ENCODE measurements around the gene TOR4A.

DNA sequence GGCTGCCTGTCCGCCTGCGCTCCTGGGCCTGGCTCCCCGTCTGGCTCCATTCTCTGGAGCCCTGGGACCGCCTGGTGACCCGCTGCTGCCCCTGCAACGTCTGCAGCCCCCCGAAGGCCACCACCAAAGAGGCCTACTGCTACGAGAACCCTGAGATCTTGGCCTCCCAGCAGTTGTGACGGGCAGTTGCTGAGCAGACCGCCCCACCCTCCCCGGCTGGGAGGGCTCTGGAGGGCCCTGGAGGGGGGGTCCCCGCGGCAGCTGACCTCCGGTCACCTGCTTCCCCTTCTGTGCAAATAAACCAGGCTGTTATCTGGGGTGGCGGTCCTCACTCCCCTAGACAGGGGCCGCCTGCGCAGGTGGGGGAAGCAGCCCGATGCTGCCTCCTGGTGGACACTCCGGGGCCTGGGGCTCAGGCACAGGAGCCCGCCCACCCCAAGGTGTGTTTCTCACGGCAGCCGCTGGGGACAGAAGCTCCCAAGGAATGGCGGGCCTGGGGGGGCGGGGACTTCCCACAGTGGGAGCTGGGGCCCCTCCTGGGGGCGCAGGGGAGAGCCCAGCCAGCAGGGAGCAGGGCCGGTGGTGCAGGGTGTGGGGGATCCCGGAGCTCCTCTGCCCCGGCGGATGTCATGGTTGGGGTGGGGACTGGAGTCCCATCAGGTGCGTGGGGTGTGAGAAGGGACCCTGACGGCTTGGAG, 41.1 kb upstream of the TOR4A start:
- peak; percentile 98 for TF ChIP-seq CTCF (IDR thresholded peaks at IDR 0.05)
- TF ChIP-seq EZH2 (IDR thresholded peaks at IDR 0.05; ENCODE audit: borderline replicate concordance, insufficient read depth, low read depth, low read length, poor library complexity, severe bottlenecking), result no peak

Measured in B cell (primary cell).